GM19351 (cell line): Measurements from ENCODE around the gene UBE2L5.

Source experiments
- ATAC-seq: cut with Tn5 transposase; IDR thresholded peaks from one replicate; pipeline ENCODE4 v1.9.1; 2021; ENCODE audit warnings: mild to moderate bottlenecking, moderate library complexity; ENCODE audit not compliant: unreplicated experiment

UBE2L5 gene

GRCh38 chr13:30466841-30467252 is 44.6 kb downstream of the UBE2L5 start:
- ATAC-seq, result no peak

- no peak for ATAC-seq
Observed at GRCh38 chr13:30473675-30474074, 51.4 kb downstream of the UBE2L5 start.

GRCh38 chr13:30477346-30478195 is 55.3 kb downstream of the UBE2L5 start:
- ATAC-seq, result peak; percentile 95
